ENCODE measurements around the gene MAL.

DNA sequence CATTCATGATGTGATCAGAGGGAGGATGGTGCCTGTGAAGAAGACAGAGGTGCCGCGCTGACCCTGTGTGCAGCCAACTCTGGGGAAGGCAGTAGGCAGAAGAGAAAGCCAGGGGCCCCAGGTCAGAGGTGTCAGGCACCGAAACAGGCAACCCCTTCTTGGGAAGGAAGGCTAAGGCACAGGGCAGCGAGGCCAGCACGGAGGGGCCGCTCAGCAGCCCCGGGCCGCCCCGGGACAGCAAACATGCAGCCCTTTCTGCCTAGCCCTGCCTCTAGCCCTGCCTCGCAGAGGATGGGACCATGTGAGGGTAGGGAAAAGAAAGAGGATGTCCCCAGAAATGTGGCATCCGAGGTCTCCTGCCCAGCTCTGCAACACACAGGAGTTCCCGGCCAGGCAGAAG, 7.7 kb upstream of the MAL start:
- TF ChIP-seq, protein P1, sequence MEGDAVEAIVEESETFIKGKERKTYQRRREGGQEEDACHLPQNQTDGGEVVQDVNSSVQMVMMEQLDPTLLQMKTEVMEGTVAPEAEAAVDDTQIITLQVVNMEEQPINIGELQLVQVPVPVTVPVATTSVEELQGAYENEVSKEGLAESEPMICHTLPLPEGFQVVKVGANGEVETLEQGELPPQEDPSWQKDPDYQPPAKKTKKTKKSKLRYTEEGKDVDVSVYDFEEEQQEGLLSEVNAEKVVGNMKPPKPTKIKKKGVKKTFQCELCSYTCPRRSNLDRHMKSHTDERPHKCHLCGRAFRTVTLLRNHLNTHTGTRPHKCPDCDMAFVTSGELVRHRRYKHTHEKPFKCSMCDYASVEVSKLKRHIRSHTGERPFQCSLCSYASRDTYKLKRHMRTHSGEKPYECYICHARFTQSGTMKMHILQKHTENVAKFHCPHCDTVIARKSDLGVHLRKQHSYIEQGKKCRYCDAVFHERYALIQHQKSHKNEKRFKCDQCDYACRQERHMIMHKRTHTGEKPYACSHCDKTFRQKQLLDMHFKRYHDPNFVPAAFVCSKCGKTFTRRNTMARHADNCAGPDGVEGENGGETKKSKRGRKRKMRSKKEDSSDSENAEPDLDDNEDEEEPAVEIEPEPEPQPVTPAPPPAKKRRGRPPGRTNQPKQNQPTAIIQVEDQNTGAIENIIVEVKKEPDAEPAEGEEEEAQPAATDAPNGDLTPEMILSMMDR (IDR thresholded peaks at IDR 0.05; ENCODE audit: poor library complexity) = no peak
- TF ChIP-seq EZH2phosphoT487 (IDR thresholded peaks at IDR 0.05; ENCODE audit: low read depth, severe bottlenecking, unreplicated experiment) = no peak
- no peak for TF ChIP-seq EZH2 (IDR thresholded peaks at IDR 0.05; ENCODE audit: borderline replicate concordance)

Data from hepatocyte (in vitro differentiated cells).